Osteoblast (primary cell): ENCODE measurements around the gene FOXK1. TPM values are rescaled to one million over a fixed set of nuclear protein-coding genes. Genes with fewer than 3 reads are reported as not detected.

Source experiments
- DNase-seq: peaks from one replicate; pipeline ENCODE4 v3.0.0; 2011; ENCODE audit warnings: low spot score, mixed read lengths; ENCODE audit not compliant: insufficient read length; ENCODE audit errors: missing footprints
- H2AFZ ChIP-seq: 2 replicates; pipeline ENCODE4 v1.6.0; 2011; ENCODE audit warnings: mild to moderate bottlenecking, low read length
- H3K27ac ChIP-seq: 2 replicates; pipeline ENCODE4 v1.5.1; 2011; ENCODE audit warnings: mild to moderate bottlenecking, low read depth, low read length, moderate library complexity
- H3K27me3 ChIP-seq: 2 replicates; pipeline ENCODE4 v1.6.0; 2012; ENCODE audit warnings: mild to moderate bottlenecking, control low read depth, inconsistent platforms, low read length, moderate library complexity; ENCODE audit not compliant: insufficient read depth
- H3K36me3 ChIP-seq: 2 replicates; pipeline ENCODE4 v1.5.1; 2011; ENCODE audit warnings: mild to moderate bottlenecking, low read length, control low read depth, moderate library complexity; ENCODE audit not compliant: insufficient read depth
- H3K4me1 ChIP-seq: 2 replicates; pipeline ENCODE4 v1.5.1; 2011; ENCODE audit warnings: mild to moderate bottlenecking, low read length, control low read depth, moderate library complexity; ENCODE audit not compliant: insufficient read depth
- H3K4me2 ChIP-seq: 2 replicates; pipeline ENCODE4 v1.6.0; 2011; ENCODE audit warnings: mild to moderate bottlenecking, low read length; ENCODE audit not compliant: insufficient read depth
- H3K4me3 ChIP-seq: fragments of 200-600 bp; sonication (generic); 3 replicates; pipeline ENCODE4 v1.5.1; 2012; ENCODE audit warnings: mild to moderate bottlenecking, low read length, inconsistent platforms; ENCODE audit not compliant: insufficient read depth
- H3K79me2 ChIP-seq: 2 replicates; pipeline ENCODE4 v1.6.0; 2012; ENCODE audit warnings: mild to moderate bottlenecking, low read length, control low read depth, inconsistent platforms; ENCODE audit not compliant: insufficient read depth
- H3K9me3 ChIP-seq: 2 replicates; pipeline ENCODE4 v1.5.1; 2011; ENCODE audit warnings: low read depth, low read length, control low read depth
- H4K20me1 ChIP-seq: 2 replicates; pipeline ENCODE4 v1.6.0; 2012; ENCODE audit warnings: mild to moderate bottlenecking, low read length, control low read depth; ENCODE audit not compliant: insufficient read depth
- CTCF ChIP-seq: IDR thresholded peaks from 2 replicates; pipeline ENCODE4 v1.5.1; 2011; ENCODE audit warnings: mild to moderate bottlenecking, low read depth, low read length, moderate library complexity; ENCODE audit errors: extremely low read depth
- total RNA-seq: library from RNA; depleted of rRNA; stranded (reverse); fragments of >200 nt; gene quantifications from 2 replicates; pipeline ENCODE4 v1.2.3, GENCODE V29; 2012

FOXK1 gene
- total RNA-seq, 1 donor, result 31.8 TPM

GRCh38 chr7:4805110-4805983 is 123.3 kb downstream of the FOXK1 start:
- no peaks in the 10 kb centered on the region for H3K36me3 ChIP-seq
- peaks cover 3% of the 10 kb centered on the region for H3K27me3 ChIP-seq
- H4K20me1 ChIP-seq, result no peaks in the 10 kb centered on the region
- H3K79me2 ChIP-seq, result no peaks in the 10 kb centered on the region
- H3K4me3 ChIP-seq, result no peak overlapping the region
- H3K27ac ChIP-seq, result no peak overlapping the region
- H3K4me2 ChIP-seq, result no peak overlapping the region
- no peaks in the 10 kb centered on the region for H3K4me1 ChIP-seq
- no peaks in the 10 kb centered on the region for H3K9me3 ChIP-seq
- TF ChIP-seq CTCF, result no peak
- peak; percentile 90 for DNase-seq
- H2AFZ ChIP-seq, result no peak overlapping the region

- peaks cover 3% of the 10 kb centered on the region for H3K27me3 ChIP-seq
- H3K36me3 ChIP-seq, result no peaks in the 10 kb centered on the region
- no peak for TF ChIP-seq CTCF
- H3K27ac ChIP-seq, result no peak overlapping the region
- H3K79me2 ChIP-seq, result no peaks in the 10 kb centered on the region
- H3K4me2 ChIP-seq, result no peak overlapping the region
- no peak overlapping the region for H3K4me3 ChIP-seq
- H3K9me3 ChIP-seq, result no peaks in the 10 kb centered on the region
- DNase-seq, result no peak
- no peaks in the 10 kb centered on the region for H4K20me1 ChIP-seq
- no peak overlapping the region for H2AFZ ChIP-seq
- H3K4me1 ChIP-seq, result no peaks in the 10 kb centered on the region
Measured at GRCh38 chr7:4805984-4806300, 123.8 kb downstream of the FOXK1 start.

- no peak for DNase-seq
- Histone ChIP-seq H2AFZ (no peak overlapping the region), H3K4me1 (no peaks in the 10 kb centered on the region), H3K27me3 (peaks cover 3% of the 10 kb centered on the region), H3K79me2 (no peaks in the 10 kb centered on the region), H3K27ac (no peak overlapping the region), H3K4me2 (no peak overlapping the region), H3K4me3 (no peak overlapping the region), H4K20me1 (no peaks in the 10 kb centered on the region), H3K36me3 (no peaks in the 10 kb centered on the region), H3K9me3 (no peaks in the 10 kb centered on the region)
- no peak for TF ChIP-seq CTCF
Measured at GRCh38 chr7:4806983-4807597, 125.0 kb downstream of the FOXK1 start.

GRCh38 chr7:4807598-4808016 is 125.5 kb downstream of the FOXK1 start:
- no peak for TF ChIP-seq CTCF
- Histone ChIP-seq H3K9me3 (no peaks in the 10 kb centered on the region), H3K4me3 (no peak overlapping the region), H2AFZ (no peak overlapping the region), H3K4me1 (no peaks in the 10 kb centered on the region), H4K20me1 (no peaks in the 10 kb centered on the region), H3K36me3 (no peaks in the 10 kb centered on the region), H3K4me2 (no peak overlapping the region), H3K27ac (no peak overlapping the region), H3K79me2 (no peaks in the 10 kb centered on the region), H3K27me3 (peaks cover 3% of the 10 kb centered on the region)
- no peak for DNase-seq
